NCI-H1092 treated with DMSO at 0.1 percent for 48 hours (cell line): ENCODE results near the gene MT1A.

Experiments used
- DNase-seq: peaks from one replicate; lab custom pipeline; 2025; lab: John Stamatoyannopoulos, UW

MT1A gene

DNA sequence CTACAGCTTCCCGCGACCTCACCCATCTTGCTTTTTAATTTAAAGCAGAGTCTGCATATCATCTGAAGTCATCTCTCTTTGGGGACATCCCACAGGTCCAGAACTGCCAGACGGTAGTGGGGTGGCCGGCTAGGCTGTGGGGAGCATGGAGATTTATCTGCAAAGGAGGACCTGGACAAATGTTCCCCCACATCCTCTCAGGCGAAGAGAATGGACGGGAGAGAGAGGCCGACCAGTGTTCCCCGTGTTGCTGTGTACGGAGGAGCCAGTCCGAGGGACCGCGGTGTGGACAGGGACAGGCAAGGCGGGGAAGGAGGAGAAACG is 6.7 kb upstream of the MT1A start:
- no peak for DNase-seq

- DNase-seq = no peak
Observed at GRCh38 chr16:56632156-56632847, 6.2 kb upstream of the MT1A start, which contains the start of gene MT1M. Gene MT1M (plus strand): TSS chr16:56632659. CDS start chr16:56632732, 73 bp downstream.

- no peak for DNase-seq
Observed at GRCh38 chr16:56632848-56633365, 5.6 kb upstream of the MT1A start.

- DNase-seq = no peak
Observed at GRCh38 chr16:56633535-56633934, 4.9 kb upstream of the MT1A start.

GRCh38 chr16:56634715-56635440 is 3.6 kb upstream of the MT1A start:
- DNase-seq = no peak

DNA sequence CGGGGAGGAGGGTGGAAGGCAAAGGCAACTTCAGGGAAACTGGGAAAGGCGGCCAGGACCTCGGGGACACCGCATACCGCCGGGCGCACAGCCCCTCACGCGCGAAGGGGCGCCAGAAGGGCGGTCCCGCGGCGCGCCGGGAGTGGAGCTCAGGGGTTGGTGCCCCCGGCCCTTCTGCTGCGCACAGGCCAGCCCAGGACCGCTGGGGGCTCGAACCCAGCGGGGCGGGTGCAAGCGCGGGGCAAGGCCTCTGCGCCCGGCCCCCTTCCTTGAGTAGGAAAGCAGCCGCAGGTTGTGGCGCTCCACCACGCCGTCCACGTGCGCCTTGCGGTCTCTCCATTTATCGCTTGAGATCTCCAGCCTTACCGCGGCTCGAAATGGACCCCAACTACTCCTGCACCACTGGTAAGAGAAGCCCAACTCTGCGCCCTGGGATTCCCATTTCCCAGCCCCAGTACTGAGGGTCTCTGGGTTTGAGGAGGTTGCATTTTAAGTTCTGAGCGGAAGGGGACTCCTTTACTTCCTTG is 3.0 kb upstream of the MT1A start:
- no peak for DNase-seq

DNA sequence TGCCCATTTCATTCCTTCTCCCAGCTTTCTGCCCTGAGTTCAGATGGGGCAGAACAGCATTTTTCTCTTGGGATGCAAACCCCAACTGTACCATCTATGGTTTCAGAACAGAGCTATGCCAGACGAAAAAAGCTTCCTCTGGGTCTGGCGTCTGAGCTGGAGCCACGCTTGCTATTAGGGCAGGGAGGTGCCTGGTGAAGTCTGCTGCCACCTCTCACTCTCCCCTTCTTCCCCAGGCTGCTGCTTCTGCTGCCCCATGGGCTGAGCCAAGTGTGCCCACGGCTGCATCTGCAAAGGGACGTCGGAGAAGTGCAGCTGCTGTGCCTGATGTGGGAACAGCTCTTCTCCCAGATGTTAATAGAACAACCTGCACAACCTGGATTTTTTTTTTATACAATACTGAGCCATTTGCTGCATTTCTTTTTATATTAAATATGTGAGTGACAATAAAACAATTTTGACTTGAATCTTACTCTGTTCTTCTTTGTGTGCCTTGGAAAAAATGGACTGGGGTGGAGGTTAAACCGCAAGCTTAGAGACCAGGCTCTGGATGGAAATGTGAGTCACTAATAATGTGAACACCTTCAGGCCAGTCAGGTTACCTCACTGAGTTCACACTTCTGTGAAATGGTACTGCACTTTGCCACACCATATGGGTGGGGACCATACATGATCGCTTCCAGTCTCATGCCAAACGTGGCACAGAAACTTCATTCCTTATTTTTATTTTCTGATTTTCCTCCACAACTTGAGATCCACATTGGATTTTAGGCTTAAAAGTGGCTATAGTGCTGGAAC is 1.7 kb upstream of the MT1A start:
- DNase-seq = no peak

- no peak for DNase-seq
Observed at GRCh38 chr16:56639045-56639444, 579 bp downstream of the MT1A start.

DNA sequence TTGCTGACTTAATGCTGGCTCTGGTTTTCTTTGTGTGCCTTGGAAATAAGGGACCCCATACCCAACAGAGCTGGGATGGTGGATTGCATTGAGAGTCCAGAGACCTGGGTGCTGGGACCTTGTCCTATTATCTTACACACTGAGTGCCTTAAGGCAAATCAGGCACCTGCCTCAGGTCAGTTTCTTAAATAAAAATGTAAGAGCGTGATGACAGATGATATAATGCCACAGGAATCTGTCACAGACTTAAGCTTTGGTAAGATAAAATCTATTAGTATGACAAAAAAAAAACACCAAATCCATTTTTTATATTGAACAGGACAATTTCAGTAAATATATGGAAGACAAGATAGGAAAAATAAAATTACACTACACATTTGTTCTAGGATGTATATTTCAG is 1.6 kb downstream of the MT1A start:
- DNase-seq = no peak

- no peak for DNase-seq
Observed at GRCh38 chr16:56641166-56641565, 2.7 kb downstream of the MT1A start.

DNA sequence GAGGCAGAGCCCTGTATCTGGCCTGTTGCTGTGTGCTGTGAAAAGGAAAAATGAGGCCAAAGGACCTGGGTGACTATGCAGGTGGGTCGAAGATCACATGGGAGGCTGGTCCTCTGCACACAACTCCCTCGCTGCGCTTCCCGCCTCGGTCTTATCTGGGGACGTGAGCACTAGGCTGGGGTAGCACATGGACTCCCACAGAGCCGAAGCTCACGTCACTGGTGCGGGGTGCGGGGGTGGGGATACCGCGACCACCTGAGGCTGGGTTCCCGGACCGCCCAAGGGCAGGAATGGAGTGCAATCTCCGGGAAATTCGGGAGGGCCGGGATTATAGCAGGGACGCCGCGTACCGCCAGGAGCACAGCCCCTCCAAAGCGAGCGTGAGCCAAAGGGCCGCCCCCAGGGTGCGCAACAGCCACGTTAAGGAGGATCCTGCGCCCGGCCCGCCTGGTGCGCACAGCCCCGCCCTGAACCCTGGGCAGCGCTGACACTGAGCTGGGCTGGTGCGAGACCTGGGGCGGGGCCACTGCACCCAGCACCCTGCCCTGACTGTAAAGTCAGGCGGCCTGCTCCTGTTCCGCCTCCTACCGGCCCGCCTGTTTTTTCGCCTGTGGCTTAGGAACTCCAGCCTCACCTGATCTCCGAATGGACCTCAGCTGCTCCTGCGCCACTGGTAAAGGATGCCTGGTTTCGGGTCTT is 4.8 kb downstream of the MT1A start:
- no peak for DNase-seq

- DNase-seq = no peak
Observed at GRCh38 chr16:56643833-56644232, 5.4 kb downstream of the MT1A start.

DNA sequence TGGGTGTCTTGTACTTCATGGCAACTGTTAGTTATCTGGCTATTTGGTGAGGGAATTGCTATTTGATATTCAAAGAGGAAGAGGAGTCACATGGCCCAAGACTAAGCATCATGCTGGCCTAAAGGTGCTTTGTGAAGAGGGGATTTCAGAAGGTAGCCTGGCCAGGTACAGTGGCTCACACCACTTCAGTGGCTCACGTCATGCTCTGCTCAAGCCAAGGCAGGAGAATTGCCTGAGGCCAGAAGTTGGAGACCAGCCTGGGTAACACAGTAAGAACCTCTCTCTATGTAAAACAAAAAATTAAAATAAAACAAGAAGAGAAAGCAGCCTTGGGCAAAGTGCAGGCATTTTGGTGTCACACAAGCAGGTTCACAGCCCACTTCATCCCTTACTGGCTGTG is 6.8 kb downstream of the MT1A start:
- DNase-seq = no peak

GRCh38 chr16:56645838-56646237 is 7.4 kb downstream of the MT1A start:
- no peak for DNase-seq

- DNase-seq = no peak
Observed at GRCh38 chr16:56647641-56648431, 9.4 kb downstream of the MT1A start.

DNA sequence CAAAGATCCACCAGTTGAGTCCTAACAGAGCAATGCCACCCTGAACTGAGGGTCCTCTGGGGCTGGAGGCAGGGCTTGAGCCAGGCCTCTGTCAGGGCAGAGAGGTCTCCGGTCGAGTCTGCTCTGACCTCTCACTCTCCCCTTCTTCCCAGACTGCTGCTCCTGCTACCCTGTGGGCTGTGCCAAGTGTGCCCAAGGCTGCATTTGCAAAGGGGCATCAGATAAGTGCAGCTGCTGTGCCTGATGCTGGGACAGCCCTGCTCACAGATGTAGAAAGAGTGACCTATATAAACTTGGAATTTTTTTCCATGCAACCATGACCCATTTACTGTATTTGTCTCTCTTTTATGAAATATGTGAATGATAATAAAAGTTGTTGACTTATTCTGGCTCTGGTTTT is 10.8 kb downstream of the MT1A start:
- DNase-seq = no peak

- DNase-seq = no peak
Observed at GRCh38 chr16:56649820-56650219, 11.4 kb downstream of the MT1A start.

- DNase-seq = no peak
Observed at GRCh38 chr16:56651586-56651985, 13.1 kb downstream of the MT1A start, which contains the start of gene MT1B. Gene MT1B (plus strand): TSS chr16:56651886. CDS start chr16:56651954, 68 bp downstream.

GRCh38 chr16:56652600-56652999 is 14.1 kb downstream of the MT1A start:
- DNase-seq = no peak

GRCh38 chr16:56653218-56653617 is 14.8 kb downstream of the MT1A start:
- DNase-seq = no peak
